GM23338 (cell line): ENCODE data around the gene CRYAB. TPM values are rescaled to one million over a fixed set of nuclear protein-coding genes. Genes with fewer than 3 reads are reported as not detected.

Experiments
- ATAC-seq: fragments of 200-7000 bp; cut with Tn5 transposase; 3 replicates; pipeline ENCODE4 v1.9.1; 2020
- DNase-seq: peaks from one replicate; pipeline ENCODE4 v3.0.0-alpha.2; 2015; ENCODE audit warnings: low spot score
- H2AFZ ChIP-seq: fragments of 200-600 bp; sonication (generic); 2 replicates; pipeline ENCODE4 v1.8.0; 2016; ENCODE audit warnings: antibody characterized with exemption, mild to moderate bottlenecking, moderate library complexity
- H3F3A ChIP-seq: fragments of 200-600 bp; sonication (generic); replicated peaks from 2 replicates; pipeline ENCODE4 v1.8.0; 2017; ENCODE audit warnings: antibody characterized with exemption, mixed run types, low read depth
- H3K27ac ChIP-seq: fragments of 200-600 bp; sonication (generic); 2 replicates; pipeline ENCODE4 v1.6.1; 2016; ENCODE audit warnings: low read depth
- H3K27me3 ChIP-seq: fragments of 200-600 bp; sonication (generic); 2 replicates; pipeline ENCODE4 v1.8.0; 2016; ENCODE audit warnings: mild to moderate bottlenecking, mixed run types, moderate library complexity; ENCODE audit not compliant: insufficient read depth
- H3K36me3 ChIP-seq: fragments of 200-600 bp; sonication (generic); 2 replicates; pipeline ENCODE4 v1.8.0; 2016; ENCODE audit warnings: mild to moderate bottlenecking; ENCODE audit not compliant: insufficient read depth
- H3K4me1 ChIP-seq: fragments of 200-600 bp; sonication (generic); 2 replicates; pipeline ENCODE4 v1.8.0; 2016; ENCODE audit warnings: mild to moderate bottlenecking, moderate library complexity; ENCODE audit not compliant: insufficient read depth
- H3K4me2 ChIP-seq: fragments of 200-600 bp; sonication (generic); 2 replicates; pipeline ENCODE4 v1.7.1; 2017; ENCODE audit warnings: mixed run types
- H3K4me3 ChIP-seq: fragments of 200-600 bp; sonication (generic); 2 replicates; pipeline ENCODE4 v1.6.1; 2016; ENCODE audit warnings: mixed run types
- H3K79me2 ChIP-seq: fragments of 200-600 bp; sonication (generic); replicated peaks from 2 replicates; pipeline ENCODE4 v1.8.0; 2017; ENCODE audit warnings: mild to moderate bottlenecking; ENCODE audit not compliant: insufficient read depth
- H3K9me2 ChIP-seq: fragments of 200-600 bp; sonication (generic); 2 replicates; pipeline ENCODE4 v1.8.0; 2017; ENCODE audit not compliant: insufficient read depth
- H4K20me1 ChIP-seq: fragments of 200-600 bp; sonication (generic); replicated peaks from 2 replicates; pipeline ENCODE4 v1.8.0; 2017; ENCODE audit warnings: mild to moderate bottlenecking; ENCODE audit not compliant: insufficient read depth
- H3K27ac Mint-ChIP-seq: 2 replicates; pipeline ENCODE4 v1.8.0; 2020; ENCODE audit warnings: inconsistent platforms, mild to moderate bottlenecking, moderate library complexity, mixed read lengths
- H3K27me3 Mint-ChIP-seq: 3 replicates; pipeline ENCODE4 v1.8.0; 2022; ENCODE audit warnings: low read depth, mild to moderate bottlenecking, moderate library complexity, mixed read lengths, inconsistent platforms; ENCODE audit not compliant: insufficient read depth, poor library complexity
- H3K36me3 Mint-ChIP-seq: 3 replicates; pipeline ENCODE4 v1.8.0; 2021; ENCODE audit warnings: low read depth, mild to moderate bottlenecking, inconsistent platforms, moderate library complexity, mixed read lengths
- H3K4me1 Mint-ChIP-seq: 3 replicates; pipeline ENCODE4 v1.8.0; 2020; ENCODE audit warnings: mild to moderate bottlenecking, inconsistent platforms, mixed read lengths
- H3K4me3 Mint-ChIP-seq: 3 replicates; pipeline ENCODE4 v1.8.0; 2021; ENCODE audit warnings: moderate library complexity, mild to moderate bottlenecking, inconsistent platforms, mixed read lengths
- H3K9me3 Mint-ChIP-seq: 3 replicates; pipeline ENCODE4 v1.8.0; 2020; ENCODE audit warnings: moderate library complexity, mild to moderate bottlenecking, inconsistent platforms, mixed read lengths
- CREB1 ChIP-seq: fragments of 250-450 bp; sonication (Bioruptor Pico); IDR thresholded peaks from 2 replicates; pipeline ENCODE4 v1.5.0; 2020; ENCODE audit warnings: low read depth, mild to moderate bottlenecking, moderate library complexity
- EZH2 ChIP-seq: fragments of 200-600 bp; sonication (generic); IDR thresholded peaks from one replicate; pipeline ENCODE4 v1.8.0; 2017; ENCODE audit warnings: antibody characterized with exemption, mild to moderate bottlenecking, low read depth; ENCODE audit not compliant: unreplicated experiment
- EZH2phosphoT487 ChIP-seq: fragments of 200-600 bp; sonication (generic); IDR thresholded peaks from one replicate; pipeline ENCODE4 v1.8.1; 2018; ENCODE audit warnings: antibody characterized with exemption; ENCODE audit not compliant: unreplicated experiment
- JUNB ChIP-seq: IDR thresholded peaks from one replicate; pipeline ENCODE4 v1.6.1; 2016; ENCODE audit warnings: antibody characterized with exemption; ENCODE audit not compliant: unreplicated experiment
- NANOG ChIP-seq: IDR thresholded peaks from 2 replicates; pipeline ENCODE4 v1.6.1; 2016; ENCODE audit warnings: antibody characterized with exemption, borderline replicate concordance
- POLR2AphosphoS5 ChIP-seq: IDR thresholded peaks from 2 replicates; pipeline ENCODE4 v1.6.1; 2016; ENCODE audit warnings: antibody characterized with exemption, low read depth
- STAT1 ChIP-seq: IDR thresholded peaks from one replicate; pipeline ENCODE4 v1.6.1; 2016; ENCODE audit warnings: antibody characterized with exemption; ENCODE audit not compliant: unreplicated experiment
- ZNF114 ChIP-seq: fragments of 250-450 bp; sonication (Bioruptor Pico); IDR thresholded peaks from 2 replicates; pipeline ENCODE4 v1.5.0; 2020; ENCODE audit warnings: mild to moderate bottlenecking, moderate library complexity
- ZNF331 ChIP-seq: fragments of 250-450 bp; sonication (Bioruptor Pico); IDR thresholded peaks from 2 replicates; pipeline ENCODE4 v1.5.0; 2020; ENCODE audit warnings: low read depth, mild to moderate bottlenecking, moderate library complexity
- polyA plus RNA-seq: library from polyadenylated mRNA; unstranded; fragments of >200 nt; fragmentation: Nextera tagmentation; extraction: Ambion mirVana; gene quantifications from 2 replicates; pipeline ENCODE4 v1.2.1, GENCODE V29; 2016
- total RNA-seq: library from RNA; depleted of rRNA; stranded (reverse); fragments of >200 nt; shearing (Covaris generic); gene quantifications from 2 replicates; pipeline ENCODE4 v1.2.3, GENCODE V29; 2014
- TF ChIP-seq, protein P1 (sequence below): IDR thresholded peaks from one replicate; pipeline ENCODE4 v1.6.1; 2018; ENCODE audit warnings: antibody characterized with exemption; ENCODE audit not compliant: unreplicated experiment
- TF ChIP-seq, protein P2 (sequence below), 2 experiments: fragments of 200-600 bp in 1 of 2; sonication (generic) in 1 of 2; conservative IDR thresholded peaks; 2 replicates each; pipeline versions ENCODE4 v1.5.1 to v1.6.1; 2016 to 2017; ENCODE audit warnings: antibody characterized with exemption in 2 of 2, low read depth in 2 of 2, mild to moderate bottlenecking in 2 of 2, moderate library complexity in 1 of 2
- TF ChIP-seq, protein P3 (sequence below): IDR thresholded peaks from 2 replicates; pipeline ENCODE4 v1.6.1; 2016; ENCODE audit warnings: antibody characterized with exemption
- TF ChIP-seq, protein P4 (sequence below): fragments of 250-450 bp; sonication (Bioruptor Pico); IDR thresholded peaks from 2 replicates; pipeline ENCODE4 v1.5.0; 2020; ENCODE audit warnings: mild to moderate bottlenecking, moderate library complexity

Gene CRYAB
- total and polyA plus RNA-seq, 2 experiments from 2014 or later = 6.1 to 9.6 TPM

DNA sequence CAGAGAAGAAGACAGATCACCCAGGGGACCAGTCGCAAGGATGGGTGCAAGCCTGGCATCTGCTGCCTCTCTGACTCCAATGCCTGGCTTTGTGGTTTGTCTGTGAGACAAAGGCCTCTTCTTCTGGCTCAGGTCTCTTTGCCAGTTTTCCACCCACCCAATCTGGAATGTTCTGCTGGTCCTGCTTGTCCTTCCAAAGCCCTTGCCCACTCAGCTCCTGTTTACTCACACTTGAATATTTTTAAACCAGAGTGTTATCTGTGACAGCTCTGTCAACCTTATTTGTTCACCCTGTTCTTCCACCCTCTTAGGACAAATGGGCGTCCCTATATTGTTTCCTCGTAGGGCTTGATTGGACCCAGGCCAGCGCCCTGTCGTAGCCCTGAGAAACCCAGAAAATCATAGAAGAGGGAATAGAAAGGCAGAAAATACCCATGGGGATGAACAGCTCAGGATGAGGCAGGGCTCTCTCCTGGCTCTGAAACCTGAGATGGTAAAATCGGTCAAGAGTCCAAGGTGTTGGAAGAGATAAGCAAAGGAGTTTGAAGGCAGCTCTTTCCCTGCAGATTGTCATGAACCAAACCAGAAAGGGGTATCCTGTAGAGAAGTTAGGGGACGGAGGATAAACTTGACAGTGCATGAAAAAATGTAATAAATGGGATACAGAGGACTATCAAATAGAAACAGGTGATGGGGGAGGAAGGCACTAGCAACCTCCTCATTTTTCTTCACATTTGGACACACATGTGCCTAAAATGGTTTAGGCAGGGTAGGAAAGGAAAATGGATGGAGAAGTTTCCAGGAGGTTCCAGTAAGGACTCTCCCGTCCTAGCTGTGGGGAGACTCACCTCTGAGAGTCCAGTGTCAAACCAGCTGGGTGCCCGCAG is 651 bp downstream of the CRYAB start:
- ATAC-seq = no peak
- H3K27ac ChIP-seq = no peak overlapping the region

More for the DNA sequence above, 651 bp downstream of the CRYAB start:
- Mint-ChIP-seq H3K9me3 (no peaks in the 10 kb centered on the region; the same call in 2 of the 3 replicates), H3K27ac (no peak overlapping the region), H3K27me3 (peaks cover 8% of the 10 kb centered on the region), H3K36me3 (no peaks in the 10 kb centered on the region), H3K4me1 (peaks cover 30% of the 10 kb centered on the region), H3K4me3 (no peak overlapping the region)
- no peaks in the 10 kb centered on the region for H3K36me3 ChIP-seq
- no peaks in the 10 kb centered on the region for H3K27me3 ChIP-seq
- TF ChIP-seq CREB1 (CRISPR knock-in tag) = no peak
- TF ChIP-seq NANOG = no peak
- no peak for TF ChIP-seq POLR2AphosphoS5
- no peak for TF ChIP-seq EZH2
- TF ChIP-seq STAT1 = no peak
- TF ChIP-seq, protein P1, sequence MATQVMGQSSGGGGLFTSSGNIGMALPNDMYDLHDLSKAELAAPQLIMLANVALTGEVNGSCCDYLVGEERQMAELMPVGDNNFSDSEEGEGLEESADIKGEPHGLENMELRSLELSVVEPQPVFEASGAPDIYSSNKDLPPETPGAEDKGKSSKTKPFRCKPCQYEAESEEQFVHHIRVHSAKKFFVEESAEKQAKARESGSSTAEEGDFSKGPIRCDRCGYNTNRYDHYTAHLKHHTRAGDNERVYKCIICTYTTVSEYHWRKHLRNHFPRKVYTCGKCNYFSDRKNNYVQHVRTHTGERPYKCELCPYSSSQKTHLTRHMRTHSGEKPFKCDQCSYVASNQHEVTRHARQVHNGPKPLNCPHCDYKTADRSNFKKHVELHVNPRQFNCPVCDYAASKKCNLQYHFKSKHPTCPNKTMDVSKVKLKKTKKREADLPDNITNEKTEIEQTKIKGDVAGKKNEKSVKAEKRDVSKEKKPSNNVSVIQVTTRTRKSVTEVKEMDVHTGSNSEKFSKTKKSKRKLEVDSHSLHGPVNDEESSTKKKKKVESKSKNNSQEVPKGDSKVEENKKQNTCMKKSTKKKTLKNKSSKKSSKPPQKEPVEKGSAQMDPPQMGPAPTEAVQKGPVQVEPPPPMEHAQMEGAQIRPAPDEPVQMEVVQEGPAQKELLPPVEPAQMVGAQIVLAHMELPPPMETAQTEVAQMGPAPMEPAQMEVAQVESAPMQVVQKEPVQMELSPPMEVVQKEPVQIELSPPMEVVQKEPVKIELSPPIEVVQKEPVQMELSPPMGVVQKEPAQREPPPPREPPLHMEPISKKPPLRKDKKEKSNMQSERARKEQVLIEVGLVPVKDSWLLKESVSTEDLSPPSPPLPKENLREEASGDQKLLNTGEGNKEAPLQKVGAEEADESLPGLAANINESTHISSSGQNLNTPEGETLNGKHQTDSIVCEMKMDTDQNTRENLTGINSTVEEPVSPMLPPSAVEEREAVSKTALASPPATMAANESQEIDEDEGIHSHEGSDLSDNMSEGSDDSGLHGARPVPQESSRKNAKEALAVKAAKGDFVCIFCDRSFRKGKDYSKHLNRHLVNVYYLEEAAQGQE = no peak
- no peak for TF ChIP-seq ZNF331 (CRISPR knock-in tag)
- TF ChIP-seq, protein P2, sequence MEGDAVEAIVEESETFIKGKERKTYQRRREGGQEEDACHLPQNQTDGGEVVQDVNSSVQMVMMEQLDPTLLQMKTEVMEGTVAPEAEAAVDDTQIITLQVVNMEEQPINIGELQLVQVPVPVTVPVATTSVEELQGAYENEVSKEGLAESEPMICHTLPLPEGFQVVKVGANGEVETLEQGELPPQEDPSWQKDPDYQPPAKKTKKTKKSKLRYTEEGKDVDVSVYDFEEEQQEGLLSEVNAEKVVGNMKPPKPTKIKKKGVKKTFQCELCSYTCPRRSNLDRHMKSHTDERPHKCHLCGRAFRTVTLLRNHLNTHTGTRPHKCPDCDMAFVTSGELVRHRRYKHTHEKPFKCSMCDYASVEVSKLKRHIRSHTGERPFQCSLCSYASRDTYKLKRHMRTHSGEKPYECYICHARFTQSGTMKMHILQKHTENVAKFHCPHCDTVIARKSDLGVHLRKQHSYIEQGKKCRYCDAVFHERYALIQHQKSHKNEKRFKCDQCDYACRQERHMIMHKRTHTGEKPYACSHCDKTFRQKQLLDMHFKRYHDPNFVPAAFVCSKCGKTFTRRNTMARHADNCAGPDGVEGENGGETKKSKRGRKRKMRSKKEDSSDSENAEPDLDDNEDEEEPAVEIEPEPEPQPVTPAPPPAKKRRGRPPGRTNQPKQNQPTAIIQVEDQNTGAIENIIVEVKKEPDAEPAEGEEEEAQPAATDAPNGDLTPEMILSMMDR (conservative IDR thresholded peaks at IDR 0.05; ENCODE audit: low read depth in 2 of 2) = no peak
- no peak for TF ChIP-seq EZH2phosphoT487
- TF ChIP-seq, protein P3, sequence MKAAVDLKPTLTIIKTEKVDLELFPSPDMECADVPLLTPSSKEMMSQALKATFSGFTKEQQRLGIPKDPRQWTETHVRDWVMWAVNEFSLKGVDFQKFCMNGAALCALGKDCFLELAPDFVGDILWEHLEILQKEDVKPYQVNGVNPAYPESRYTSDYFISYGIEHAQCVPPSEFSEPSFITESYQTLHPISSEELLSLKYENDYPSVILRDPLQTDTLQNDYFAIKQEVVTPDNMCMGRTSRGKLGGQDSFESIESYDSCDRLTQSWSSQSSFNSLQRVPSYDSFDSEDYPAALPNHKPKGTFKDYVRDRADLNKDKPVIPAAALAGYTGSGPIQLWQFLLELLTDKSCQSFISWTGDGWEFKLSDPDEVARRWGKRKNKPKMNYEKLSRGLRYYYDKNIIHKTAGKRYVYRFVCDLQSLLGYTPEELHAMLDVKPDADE = no peak
- no peak for TF ChIP-seq ZNF114
- TF ChIP-seq, protein P4, sequence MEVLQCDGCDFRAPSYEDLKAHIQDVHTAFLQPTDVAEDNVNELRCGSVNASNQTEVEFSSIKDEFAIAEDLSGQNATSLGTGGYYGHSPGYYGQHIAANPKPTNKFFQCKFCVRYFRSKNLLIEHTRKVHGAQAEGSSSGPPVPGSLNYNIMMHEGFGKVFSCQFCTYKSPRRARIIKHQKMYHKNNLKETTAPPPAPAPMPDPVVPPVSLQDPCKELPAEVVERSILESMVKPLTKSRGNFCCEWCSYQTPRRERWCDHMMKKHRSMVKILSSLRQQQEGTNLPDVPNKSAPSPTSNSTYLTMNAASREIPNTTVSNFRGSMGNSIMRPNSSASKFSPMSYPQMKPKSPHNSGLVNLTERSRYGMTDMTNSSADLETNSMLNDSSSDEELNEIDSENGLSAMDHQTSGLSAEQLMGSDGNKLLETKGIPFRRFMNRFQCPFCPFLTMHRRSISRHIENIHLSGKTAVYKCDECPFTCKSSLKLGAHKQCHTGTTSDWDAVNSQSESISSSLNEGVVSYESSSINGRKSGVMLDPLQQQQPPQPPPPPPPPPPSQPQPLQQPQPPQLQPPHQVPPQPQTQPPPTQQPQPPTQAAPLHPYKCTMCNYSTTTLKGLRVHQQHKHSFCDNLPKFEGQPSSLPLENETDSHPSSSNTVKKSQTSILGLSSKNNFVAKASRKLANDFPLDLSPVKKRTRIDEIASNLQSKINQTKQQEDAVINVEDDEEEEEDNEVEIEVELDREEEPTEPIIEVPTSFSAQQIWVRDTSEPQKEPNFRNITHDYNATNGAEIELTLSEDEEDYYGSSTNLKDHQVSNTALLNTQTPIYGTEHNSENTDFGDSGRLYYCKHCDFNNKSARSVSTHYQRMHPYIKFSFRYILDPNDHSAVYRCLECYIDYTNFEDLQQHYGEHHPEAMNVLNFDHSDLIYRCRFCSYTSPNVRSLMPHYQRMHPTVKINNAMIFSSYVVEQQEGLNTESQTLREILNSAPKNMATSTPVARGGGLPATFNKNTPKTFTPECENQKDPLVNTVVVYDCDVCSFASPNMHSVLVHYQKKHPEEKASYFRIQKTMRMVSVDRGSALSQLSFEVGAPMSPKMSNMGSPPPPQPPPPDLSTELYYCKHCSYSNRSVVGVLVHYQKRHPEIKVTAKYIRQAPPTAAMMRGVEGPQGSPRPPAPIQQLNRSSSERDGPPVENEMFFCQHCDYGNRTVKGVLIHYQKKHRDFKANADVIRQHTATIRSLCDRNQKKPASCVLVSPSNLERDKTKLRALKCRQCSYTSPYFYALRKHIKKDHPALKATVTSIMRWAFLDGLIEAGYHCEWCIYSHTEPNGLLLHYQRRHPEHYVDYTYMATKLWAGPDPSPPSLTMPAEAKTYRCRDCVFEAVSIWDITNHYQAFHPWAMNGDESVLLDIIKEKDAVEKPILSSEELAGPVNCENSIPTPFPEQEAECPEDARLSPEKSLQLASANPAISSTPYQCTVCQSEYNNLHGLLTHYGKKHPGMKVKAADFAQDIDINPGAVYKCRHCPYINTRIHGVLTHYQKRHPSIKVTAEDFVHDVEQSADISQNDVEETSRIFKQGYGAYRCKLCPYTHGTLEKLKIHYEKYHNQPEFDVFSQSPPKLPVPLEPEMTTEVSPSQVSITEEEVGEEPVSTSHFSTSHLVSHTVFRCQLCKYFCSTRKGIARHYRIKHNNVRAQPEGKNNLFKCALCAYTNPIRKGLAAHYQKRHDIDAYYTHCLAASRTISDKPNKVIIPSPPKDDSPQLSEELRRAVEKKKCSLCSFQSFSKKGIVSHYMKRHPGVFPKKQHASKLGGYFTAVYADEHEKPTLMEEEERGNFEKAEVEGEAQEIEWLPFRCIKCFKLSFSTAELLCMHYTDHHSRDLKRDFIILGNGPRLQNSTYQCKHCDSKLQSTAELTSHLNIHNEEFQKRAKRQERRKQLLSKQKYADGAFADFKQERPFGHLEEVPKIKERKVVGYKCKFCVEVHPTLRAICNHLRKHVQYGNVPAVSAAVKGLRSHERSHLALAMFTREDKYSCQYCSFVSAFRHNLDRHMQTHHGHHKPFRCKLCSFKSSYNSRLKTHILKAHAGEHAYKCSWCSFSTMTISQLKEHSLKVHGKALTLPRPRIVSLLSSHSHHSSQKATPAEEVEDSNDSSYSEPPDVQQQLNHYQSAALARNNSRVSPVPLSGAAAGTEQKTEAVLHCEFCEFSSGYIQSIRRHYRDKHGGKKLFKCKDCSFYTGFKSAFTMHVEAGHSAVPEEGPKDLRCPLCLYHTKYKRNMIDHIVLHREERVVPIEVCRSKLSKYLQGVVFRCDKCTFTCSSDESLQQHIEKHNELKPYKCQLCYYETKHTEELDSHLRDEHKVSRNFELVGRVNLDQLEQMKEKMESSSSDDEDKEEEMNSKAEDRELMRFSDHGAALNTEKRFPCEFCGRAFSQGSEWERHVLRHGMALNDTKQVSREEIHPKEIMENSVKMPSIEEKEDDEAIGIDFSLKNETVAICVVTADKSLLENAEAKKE (CRISPR knock-in tag) = no peak
- no peak for TF ChIP-seq JUNB
- H3F3A ChIP-seq = no peaks in the 10 kb centered on the region
- peak overlapping the region; percentile 75 for H3K4me2 ChIP-seq
- no peaks in the 10 kb centered on the region for H3K79me2 ChIP-seq
- no peak overlapping the region for H3K4me3 ChIP-seq
- no peak for DNase-seq
- peak overlapping the region; percentile 91 for H2AFZ ChIP-seq
- H3K4me1 ChIP-seq = peaks cover 24% of the 10 kb centered on the region
- no peaks in the 10 kb centered on the region for H4K20me1 ChIP-seq
- no peaks in the 10 kb centered on the region for H3K9me2 ChIP-seq
